COR-L47 (cell line): ENCODE data around the gene RACGAP1.

Experiments used
- DNase-seq: peaks from one replicate; lab custom pipeline; 2025; lab: John Stamatoyannopoulos, UW

The RACGAP1 gene

GRCh38 chr12:49985981-49986380, 39.3 kb downstream of the RACGAP1 start:
- DNase-seq = peak; percentile 45

- no peak for DNase-seq
Observed at GRCh38 chr12:49984476-49985359, 40.6 kb downstream of the RACGAP1 start.

- peak; percentile 33 for DNase-seq
Observed at GRCh38 chr12:49983892-49984291, 41.4 kb downstream of the RACGAP1 start.

GRCh38 chr12:49982246-49983087, 42.8 kb downstream of the RACGAP1 start:
- no peak for DNase-seq

GRCh38 chr12:49980501-49981349, 44.6 kb downstream of the RACGAP1 start:
- no peak for DNase-seq

- DNase-seq = no peak
Observed at GRCh38 chr12:49979791-49980190, 45.5 kb downstream of the RACGAP1 start.

GRCh38 chr12:49979016-49979586, 46.2 kb downstream of the RACGAP1 start:
- no peak for DNase-seq

GRCh38 chr12:49978125-49978524, 47.2 kb downstream of the RACGAP1 start:
- DNase-seq = no peak

GRCh38 chr12:49976557-49976956, 48.7 kb downstream of the RACGAP1 start:
- DNase-seq = no peak

GRCh38 chr12:49975318-49975761, 50.0 kb downstream of the RACGAP1 start:
- DNase-seq = no peak

GRCh38 chr12:49974677-49975317, 50.5 kb downstream of the RACGAP1 start:
- no peak for DNase-seq

- no peak for DNase-seq
Observed at GRCh38 chr12:49974231-49974675, 51.0 kb downstream of the RACGAP1 start.

GRCh38 chr12:49973361-49973830, 51.9 kb downstream of the RACGAP1 start:
- no peak for DNase-seq

GRCh38 chr12:49972641-49973360, 52.5 kb downstream of the RACGAP1 start, which contains the start of gene AQP6:
AQP6 (plus strand) TSS chr12:49972947; CDS start chr12:49973174, 227 bp downstream.
- no peak for DNase-seq

GRCh38 chr12:49972129-49972528, 53.2 kb downstream of the RACGAP1 start:
- no peak for DNase-seq

GRCh38 chr12:49971141-49971540, 54.2 kb downstream of the RACGAP1 start:
- no peak for DNase-seq

- DNase-seq = no peak
Observed at GRCh38 chr12:49970658-49971057, 54.6 kb downstream of the RACGAP1 start.

- DNase-seq = no peak
Observed at GRCh38 chr12:49969651-49970429, 55.5 kb downstream of the RACGAP1 start.

GRCh38 chr12:49969027-49969426, 56.3 kb downstream of the RACGAP1 start:
- no peak for DNase-seq
